ENCODE results near the gene UBE2Z. TPM values are rescaled to one million over a fixed set of nuclear protein-coding genes. Genes with fewer than 3 reads are reported as not detected.

Gene UBE2Z
- total and polyA plus RNA-seq, 2 of the 13 experiments (the other 11 are each of a cell fraction or from before 2014, with no cell fraction given): 63.2 to 122 TPM

DNA sequence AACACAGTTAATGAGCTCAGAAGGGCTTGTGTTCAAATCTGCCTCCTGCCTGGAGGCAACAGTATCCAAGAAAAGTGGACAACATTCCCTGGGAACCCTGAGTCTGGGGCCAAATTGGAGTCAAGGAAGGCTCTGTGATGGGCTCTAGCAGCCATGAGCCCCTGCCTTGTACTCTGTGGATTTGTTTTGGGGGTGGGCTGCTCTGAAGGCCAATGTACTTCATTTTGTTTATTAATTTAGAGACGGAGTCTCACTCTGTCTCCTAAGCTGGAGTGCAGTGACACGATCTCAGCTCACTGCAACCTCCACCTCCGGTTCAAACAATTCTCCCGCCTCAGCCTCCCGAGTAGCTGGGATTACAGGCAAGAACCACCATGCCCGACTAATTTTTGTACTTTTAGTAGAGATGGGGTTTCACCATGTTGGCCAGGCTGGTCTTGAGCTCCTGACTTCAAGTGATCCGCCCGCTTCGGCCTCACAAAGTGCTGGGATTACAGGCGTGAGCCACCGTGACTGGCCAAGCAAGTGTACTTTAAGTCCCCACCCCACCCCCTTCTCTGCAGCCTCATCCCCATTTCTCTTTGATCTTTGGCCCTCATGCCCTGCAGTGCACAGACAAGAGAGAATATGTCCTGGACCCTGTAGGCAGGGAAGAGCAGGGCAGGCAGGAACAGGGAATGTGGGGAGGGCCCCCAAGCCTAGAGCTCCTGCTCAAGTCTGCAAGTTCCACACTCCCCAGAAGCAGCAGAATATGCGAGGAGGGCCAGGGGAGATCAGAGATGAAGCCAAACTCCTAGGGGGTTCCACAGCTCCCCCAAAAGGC, 62.9 kb downstream of the UBE2Z start (continued):
- TF ChIP-seq ARNT2 (CRISPR knock-in tag; IDR thresholded peaks at IDR 0.05; ENCODE audit: low read depth) (peak; percentile 64; the same call in 1 of the 2 replicates), SNAI1 (CRISPR knock-in tag; IDR thresholded peaks at IDR 0.05; ENCODE audit: borderline replicate concordance) (peak; percentile 41; the same call in 1 of the 2 replicates), ESRRA (CRISPR knock-in tag; IDR thresholded peaks at IDR 0.05; ENCODE audit: low read depth) (peak; percentile 81), CBX1 (IDR thresholded peaks at IDR 0.05; ENCODE audit: low read depth) (peak; percentile 64), RNF2 (conservative IDR thresholded peaks at IDR 0.05; ENCODE audit: low read depth) (0 out of 2 replicates have a peak, but pooled peaks have one; percentile 49), ERF (CRISPR knock-in tag; IDR thresholded peaks at IDR 0.05) (0 out of 2 replicates have a peak, but pooled peaks have one; percentile 65), FUBP1 (CRISPR knock-in tag; IDR thresholded peaks at IDR 0.05; ENCODE audit: borderline replicate concordance) (no peak), JUN (CRISPR knock-in tag; IDR thresholded peaks at IDR 0.05) (peak; percentile 62; the same call in 1 of the 2 replicates), ZFP90 (CRISPR knock-in tag; IDR thresholded peaks at IDR 0.05; ENCODE audit: borderline replicate concordance) (peak; percentile 77; the same call in 1 of the 2 replicates), TBX3 (IDR thresholded peaks at IDR 0.05; ENCODE audit: borderline replicate concordance) (peak; percentile 73; the same call in 1 of the 2 replicates), U2AF2 (IDR thresholded peaks at IDR 0.05; ENCODE audit: low read depth, low read length) (no peak), MATR3 (CRISPR knock-in tag; IDR thresholded peaks at IDR 0.05) (no peak), SOX6 (IDR thresholded peaks at IDR 0.05) (no peak), SOX6 (CRISPR knock-in tag; IDR thresholded peaks at IDR 0.05) (peak; percentile 79), ATRX (CRISPR knock-in tag; IDR thresholded peaks at IDR 0.05; ENCODE audit: borderline replicate concordance) (no peak), PRMT3 (CRISPR knock-in tag; IDR thresholded peaks at IDR 0.05; ENCODE audit: borderline replicate concordance, low read depth) (no peak), MXD4 (CRISPR knock-in tag; IDR thresholded peaks at IDR 0.05) (peak; percentile 53; the same call in 1 of the 2 replicates), SMC3 (IDR thresholded peaks at IDR 0.05; ENCODE audit: low read length) (peak; percentile 55), POGZ (CRISPR knock-in tag; IDR thresholded peaks at IDR 0.05) (peak; percentile 75)
- TF ChIP-seq, protein P1, sequence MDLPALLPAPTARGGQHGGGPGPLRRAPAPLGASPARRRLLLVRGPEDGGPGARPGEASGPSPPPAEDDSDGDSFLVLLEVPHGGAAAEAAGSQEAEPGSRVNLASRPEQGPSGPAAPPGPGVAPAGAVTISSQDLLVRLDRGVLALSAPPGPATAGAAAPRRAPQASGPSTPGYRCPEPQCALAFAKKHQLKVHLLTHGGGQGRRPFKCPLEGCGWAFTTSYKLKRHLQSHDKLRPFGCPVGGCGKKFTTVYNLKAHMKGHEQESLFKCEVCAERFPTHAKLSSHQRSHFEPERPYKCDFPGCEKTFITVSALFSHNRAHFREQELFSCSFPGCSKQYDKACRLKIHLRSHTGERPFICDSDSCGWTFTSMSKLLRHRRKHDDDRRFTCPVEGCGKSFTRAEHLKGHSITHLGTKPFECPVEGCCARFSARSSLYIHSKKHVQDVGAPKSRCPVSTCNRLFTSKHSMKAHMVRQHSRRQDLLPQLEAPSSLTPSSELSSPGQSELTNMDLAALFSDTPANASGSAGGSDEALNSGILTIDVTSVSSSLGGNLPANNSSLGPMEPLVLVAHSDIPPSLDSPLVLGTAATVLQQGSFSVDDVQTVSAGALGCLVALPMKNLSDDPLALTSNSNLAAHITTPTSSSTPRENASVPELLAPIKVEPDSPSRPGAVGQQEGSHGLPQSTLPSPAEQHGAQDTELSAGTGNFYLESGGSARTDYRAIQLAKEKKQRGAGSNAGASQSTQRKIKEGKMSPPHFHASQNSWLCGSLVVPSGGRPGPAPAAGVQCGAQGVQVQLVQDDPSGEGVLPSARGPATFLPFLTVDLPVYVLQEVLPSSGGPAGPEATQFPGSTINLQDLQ (CRISPR knock-in tag; IDR thresholded peaks at IDR 0.05): no peak; the same call in 1 of the 2 replicates
- TF ChIP-seq, protein P2, sequence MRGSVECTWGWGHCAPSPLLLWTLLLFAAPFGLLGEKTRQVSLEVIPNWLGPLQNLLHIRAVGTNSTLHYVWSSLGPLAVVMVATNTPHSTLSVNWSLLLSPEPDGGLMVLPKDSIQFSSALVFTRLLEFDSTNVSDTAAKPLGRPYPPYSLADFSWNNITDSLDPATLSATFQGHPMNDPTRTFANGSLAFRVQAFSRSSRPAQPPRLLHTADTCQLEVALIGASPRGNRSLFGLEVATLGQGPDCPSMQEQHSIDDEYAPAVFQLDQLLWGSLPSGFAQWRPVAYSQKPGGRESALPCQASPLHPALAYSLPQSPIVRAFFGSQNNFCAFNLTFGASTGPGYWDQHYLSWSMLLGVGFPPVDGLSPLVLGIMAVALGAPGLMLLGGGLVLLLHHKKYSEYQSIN (CRISPR knock-in tag; IDR thresholded peaks at IDR 0.05; ENCODE audit: borderline replicate concordance): no peak
- TF ChIP-seq, protein P3, sequence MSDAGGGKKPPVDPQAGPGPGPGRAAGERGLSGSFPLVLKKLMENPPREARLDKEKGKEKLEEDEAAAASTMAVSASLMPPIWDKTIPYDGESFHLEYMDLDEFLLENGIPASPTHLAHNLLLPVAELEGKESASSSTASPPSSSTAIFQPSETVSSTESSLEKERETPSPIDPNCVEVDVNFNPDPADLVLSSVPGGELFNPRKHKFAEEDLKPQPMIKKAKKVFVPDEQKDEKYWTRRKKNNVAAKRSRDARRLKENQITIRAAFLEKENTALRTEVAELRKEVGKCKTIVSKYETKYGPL (CRISPR knock-in tag; IDR thresholded peaks at IDR 0.05): no peak

Measured in HepG2 (cell line).